SK-N-SH treated with all-trans-retinoic acid at 6 μM for 48 hours (cell line): ENCODE measurements around the gene TRUB1.

Source experiments
- ARNTL ChIP-seq: fragments of 450-650 bp; formaldehyde crosslinking; IDR thresholded peaks from 2 replicates; pipeline ENCODE4 v1.5.0; 2020; ENCODE audit warnings: low read depth, mild to moderate bottlenecking, moderate library complexity, borderline replicate concordance
- BACH2 ChIP-seq: fragments of 250-450 bp; sonication (Bioruptor Pico); IDR thresholded peaks from 2 replicates; pipeline ENCODE4 v1.9.0; 2021; ENCODE audit warnings: mild to moderate bottlenecking, borderline replicate concordance
- CSRNP3 ChIP-seq: fragments of 250-450 bp; sonication (Bioruptor Pico); IDR thresholded peaks from 2 replicates; pipeline ENCODE4 v1.5.1; 2021; ENCODE audit warnings: mild to moderate bottlenecking, moderate library complexity
- ESRRG ChIP-seq: fragments of 250-450 bp; sonication (Bioruptor Pico); IDR thresholded peaks from 2 replicates; pipeline ENCODE4 v1.6.1; 2021; ENCODE audit warnings: mild to moderate bottlenecking
- PATZ1 ChIP-seq: fragments of 250-450 bp; sonication (Bioruptor Pico); IDR thresholded peaks from 2 replicates; pipeline ENCODE4 v1.8.0; 2020; ENCODE audit warnings: mild to moderate bottlenecking, moderate library complexity, borderline replicate concordance
- POU6F1 ChIP-seq: fragments of 250-450 bp; sonication (Bioruptor Pico); IDR thresholded peaks from 2 replicates; pipeline ENCODE4 v1.8.0; 2021; ENCODE audit warnings: low read depth, mild to moderate bottlenecking, moderate library complexity, borderline replicate concordance
- PPARA ChIP-seq: fragments of 250-450 bp; sonication (Bioruptor Pico); IDR thresholded peaks from 2 replicates; pipeline ENCODE4 v1.5.0; 2020; ENCODE audit warnings: mild to moderate bottlenecking, borderline replicate concordance
- RARB ChIP-seq: fragments of 250-450 bp; sonication (Bioruptor Pico); IDR thresholded peaks from 2 replicates; pipeline ENCODE4 v1.8.0; 2021; ENCODE audit warnings: mild to moderate bottlenecking, moderate library complexity
- TSHZ2 ChIP-seq: fragments of 250-450 bp; sonication (Bioruptor Pico); IDR thresholded peaks from 2 replicates; pipeline ENCODE4 v1.5.0; 2020; ENCODE audit warnings: mild to moderate bottlenecking, moderate library complexity
- ZC3H10 ChIP-seq: fragments of 250-450 bp; sonication (Bioruptor Pico); IDR thresholded peaks from 2 replicates; pipeline ENCODE4 v1.5.1; 2021; ENCODE audit warnings: mild to moderate bottlenecking, moderate library complexity
- ZFP3 ChIP-seq: fragments of 250-450 bp; sonication (Bioruptor Pico); IDR thresholded peaks from 2 replicates; pipeline ENCODE4 v1.5.0; 2020; ENCODE audit warnings: mild to moderate bottlenecking, moderate library complexity
- ZFP30 ChIP-seq: fragments of 450-650 bp; formaldehyde crosslinking; IDR thresholded peaks from 2 replicates; pipeline ENCODE4 v1.5.0; 2022; ENCODE audit warnings: mild to moderate bottlenecking, moderate library complexity
- ZNF565 ChIP-seq: fragments of 450-650 bp; formaldehyde crosslinking; conservative IDR thresholded peaks from 2 replicates; pipeline ENCODE4 v1.5.0; 2020; ENCODE audit warnings: low read depth, mild to moderate bottlenecking, moderate library complexity
- TF ChIP-seq, protein P1 (sequence below): fragments of 250-450 bp; sonication (Bioruptor Pico); IDR thresholded peaks from 2 replicates; pipeline ENCODE4 v1.5.1; 2020; ENCODE audit warnings: low read depth, mild to moderate bottlenecking, moderate library complexity

- no peak for TF ChIP-seq ZC3H10
- TF ChIP-seq TSHZ2: no peak
- TF ChIP-seq, protein P1, sequence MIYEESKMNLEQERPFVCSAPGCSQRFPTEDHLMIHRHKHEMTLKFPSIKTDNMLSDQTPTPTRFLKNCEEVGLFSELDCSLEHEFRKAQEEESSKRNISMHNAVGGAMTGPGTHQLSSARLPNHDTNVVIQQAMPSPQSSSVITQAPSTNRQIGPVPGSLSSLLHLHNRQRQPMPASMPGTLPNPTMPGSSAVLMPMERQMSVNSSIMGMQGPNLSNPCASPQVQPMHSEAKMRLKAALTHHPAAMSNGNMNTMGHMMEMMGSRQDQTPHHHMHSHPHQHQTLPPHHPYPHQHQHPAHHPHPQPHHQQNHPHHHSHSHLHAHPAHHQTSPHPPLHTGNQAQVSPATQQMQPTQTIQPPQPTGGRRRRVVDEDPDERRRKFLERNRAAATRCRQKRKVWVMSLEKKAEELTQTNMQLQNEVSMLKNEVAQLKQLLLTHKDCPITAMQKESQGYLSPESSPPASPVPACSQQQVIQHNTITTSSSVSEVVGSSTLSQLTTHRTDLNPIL (CRISPR knock-in tag): no peak
- TF ChIP-seq ZFP3 (CRISPR knock-in tag): no peak
- TF ChIP-seq PATZ1 (CRISPR knock-in tag): no peak
- TF ChIP-seq ARNTL (CRISPR knock-in tag): no peak
- no peak for TF ChIP-seq ZFP30
- no peak for TF ChIP-seq POU6F1 (CRISPR knock-in tag)
- TF ChIP-seq ZNF565 (CRISPR knock-in tag): no peak
- no peak for TF ChIP-seq RARB (CRISPR knock-in tag)
- no peak for TF ChIP-seq PPARA (CRISPR knock-in tag)
- TF ChIP-seq ESRRG (CRISPR knock-in tag): no peak
- no peak for TF ChIP-seq CSRNP3
- TF ChIP-seq BACH2 (CRISPR knock-in tag): no peak
Measured at GRCh38 chr10:114996542-114996941, 58.5 kb downstream of the TRUB1 start.
